SIG-M5 (cell line): Measurements from ENCODE around the gene VPS4A.
"Not testable (repeated sequence)": the region's sequence is repeated elsewhere in the genome, so short reads cannot be mapped to it uniquely, and the experiment has no call there.

Source experiments
- DNase-seq: peaks from one replicate; lab custom pipeline; 2025; lab: John Stamatoyannopoulos, UW

Gene VPS4A

DNA sequence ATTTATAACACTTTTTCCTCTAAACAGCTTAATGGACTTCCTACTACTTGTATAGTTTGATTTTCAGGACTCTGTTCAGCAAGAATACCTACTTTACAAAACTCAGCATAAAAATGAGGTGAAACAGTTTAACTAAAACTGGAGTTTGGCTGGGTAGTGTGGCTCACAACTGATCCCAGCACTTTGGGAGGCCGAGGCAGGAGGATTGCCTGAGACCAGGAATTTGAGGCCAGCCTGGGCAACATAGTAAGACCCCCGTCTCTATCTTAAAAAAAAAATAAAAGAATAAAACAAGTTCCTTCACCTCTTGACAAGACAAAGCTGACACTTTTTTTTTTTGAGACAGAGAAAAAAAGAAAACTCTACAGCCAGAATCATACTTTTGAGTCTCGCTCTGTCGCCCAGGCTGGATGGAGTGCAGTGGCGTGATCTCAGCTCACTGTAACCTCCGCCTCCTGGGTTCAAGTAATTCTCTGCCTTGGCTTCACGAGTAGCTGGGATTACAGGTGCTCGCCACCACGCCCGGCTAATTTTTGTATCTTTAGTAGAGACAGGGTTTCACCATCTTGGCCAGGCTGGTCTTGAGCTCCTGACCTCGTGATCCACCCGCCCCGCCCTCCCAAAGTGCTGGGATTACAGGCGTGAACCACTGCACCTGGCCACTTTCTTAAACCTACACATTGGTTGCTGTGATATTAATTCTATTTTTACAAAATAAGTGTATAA, 16.6 kb downstream of the VPS4A start:
- DNase-seq = no peak

DNA sequence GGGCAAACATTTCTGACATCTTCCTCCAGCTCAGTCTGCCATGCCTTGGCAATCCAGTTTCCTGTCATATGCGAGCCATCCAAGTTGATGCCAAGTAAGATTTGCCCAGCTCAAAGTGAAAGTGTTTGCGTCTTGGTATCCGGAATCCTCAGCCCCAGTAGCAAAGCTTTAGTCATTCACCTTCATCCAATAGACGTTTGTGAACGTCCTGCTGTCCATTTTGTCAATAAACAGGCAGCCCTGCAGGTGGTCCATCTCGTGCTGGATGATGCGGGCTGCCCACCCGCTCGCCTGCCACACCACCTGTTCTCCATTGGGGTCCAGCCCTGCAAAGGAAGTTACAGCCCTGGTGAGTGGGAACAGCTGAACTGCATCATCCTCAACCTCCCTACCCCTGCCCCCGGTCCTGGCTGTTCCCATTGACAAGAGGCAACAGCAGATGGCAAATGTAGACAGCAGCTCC, 17.7 kb downstream of the VPS4A start:
- no peak for DNase-seq

DNA sequence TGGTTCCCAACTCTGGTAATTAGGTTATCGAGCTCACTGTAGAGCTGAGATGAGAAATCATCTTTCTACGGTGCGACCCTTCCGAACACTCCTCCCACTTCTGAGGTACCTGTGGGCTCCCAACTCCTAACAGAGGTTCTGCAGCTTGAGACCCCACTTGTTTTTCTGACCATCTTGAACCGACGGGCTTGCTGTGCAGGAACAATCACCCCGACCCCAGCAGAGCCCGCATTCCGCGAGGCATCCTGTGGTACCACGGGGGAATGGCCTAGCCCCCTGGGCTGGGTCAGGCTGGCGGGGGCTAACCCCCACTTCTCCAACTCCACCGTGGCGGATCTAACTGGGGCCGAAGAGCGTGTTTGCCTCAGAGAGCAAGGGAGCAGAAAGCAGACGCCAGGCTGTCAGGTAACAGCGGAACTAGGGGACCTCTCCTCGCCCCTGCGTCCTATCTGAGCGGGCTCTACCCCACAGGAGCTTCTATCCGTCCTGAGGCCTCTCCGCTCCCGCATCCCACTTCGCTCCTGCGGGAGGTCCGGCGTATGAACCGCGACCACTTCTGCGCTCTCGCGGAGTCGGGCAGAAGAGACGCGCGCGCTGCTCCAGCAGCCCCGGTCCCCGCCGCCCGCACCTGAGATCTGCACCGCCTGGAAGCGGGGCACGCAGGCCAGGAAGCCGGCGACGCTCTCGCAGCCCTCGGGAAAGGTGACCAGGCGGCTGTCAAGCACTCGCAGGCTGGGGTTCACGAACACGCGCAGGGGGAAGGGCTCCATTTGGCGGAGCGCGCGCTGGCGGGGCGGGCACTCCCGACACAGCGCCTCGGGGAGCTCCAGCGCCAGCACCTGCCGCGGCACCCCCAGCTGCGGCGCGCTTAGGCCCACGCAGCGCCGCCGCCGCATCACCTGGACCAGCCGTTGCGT, 18.5 kb downstream of the VPS4A start:
- DNase-seq = no peak

DNA sequence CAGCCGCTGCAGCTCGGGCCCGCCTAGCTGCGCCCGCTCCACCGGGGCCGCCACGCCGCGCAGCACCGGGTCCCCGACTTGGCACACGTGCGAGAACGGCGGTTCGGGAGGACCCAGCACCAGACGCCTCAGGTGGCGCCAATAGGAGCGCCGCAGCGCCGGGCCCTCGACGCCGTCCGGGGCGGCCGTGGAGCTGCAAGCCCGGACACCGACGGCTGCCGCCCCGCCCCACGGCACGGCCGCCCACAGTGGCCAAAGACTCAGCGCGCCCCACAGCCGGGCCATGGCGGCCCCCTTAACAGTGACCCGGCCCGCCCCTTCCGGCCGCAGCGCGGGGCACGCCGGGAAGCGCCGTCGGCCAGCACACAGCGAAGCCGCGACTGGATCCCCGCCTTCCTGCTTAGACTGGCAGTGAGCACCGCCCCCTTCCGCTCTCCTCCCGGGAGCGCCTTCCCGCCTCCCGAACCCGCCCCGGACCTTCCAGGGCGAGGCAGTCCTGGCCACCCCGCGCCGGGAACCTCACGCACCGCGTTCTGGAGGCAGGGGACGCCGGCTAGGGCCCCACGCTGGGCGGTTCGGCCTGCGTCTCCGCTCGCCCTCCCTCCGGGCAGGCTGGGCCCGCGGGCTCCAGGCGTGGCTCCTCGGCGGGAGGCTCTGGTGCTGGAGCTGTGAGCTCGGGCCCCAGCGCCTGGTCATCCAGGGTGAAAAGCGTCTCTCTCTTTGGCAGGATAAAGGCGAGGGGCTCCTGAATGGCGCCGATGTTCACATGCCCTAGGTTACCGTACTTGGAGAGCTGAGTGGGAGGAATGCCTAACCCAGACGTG, 19.3 kb downstream of the VPS4A start, which contains the start of gene PDF:
Gene PDF (minus strand): TSS at position 303 of the 824 bp plus-strand sequence. CDS start 18 bp downstream, at position 285.
- no peak for DNase-seq

DNA sequence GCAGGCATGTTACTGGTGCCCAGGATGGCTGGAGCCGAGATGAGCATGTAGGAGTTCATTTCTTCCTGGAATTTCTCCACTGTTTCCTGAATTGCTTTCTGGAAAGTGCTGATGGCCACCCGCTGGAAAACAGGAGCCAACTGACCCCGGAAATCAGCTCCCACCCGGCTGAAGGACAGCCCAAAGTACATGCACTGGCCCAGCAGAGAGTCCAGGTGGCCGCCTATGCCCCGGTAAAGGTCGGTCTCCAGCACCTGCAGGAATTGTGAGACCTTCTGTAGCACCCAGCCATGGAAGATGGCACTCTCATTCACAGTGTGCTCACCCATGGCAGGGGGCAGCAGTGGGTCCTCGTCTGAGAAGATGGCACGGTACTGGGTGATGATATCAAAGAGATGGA, 23.5 kb downstream of the VPS4A start:
- DNase-seq = no peak

DNA sequence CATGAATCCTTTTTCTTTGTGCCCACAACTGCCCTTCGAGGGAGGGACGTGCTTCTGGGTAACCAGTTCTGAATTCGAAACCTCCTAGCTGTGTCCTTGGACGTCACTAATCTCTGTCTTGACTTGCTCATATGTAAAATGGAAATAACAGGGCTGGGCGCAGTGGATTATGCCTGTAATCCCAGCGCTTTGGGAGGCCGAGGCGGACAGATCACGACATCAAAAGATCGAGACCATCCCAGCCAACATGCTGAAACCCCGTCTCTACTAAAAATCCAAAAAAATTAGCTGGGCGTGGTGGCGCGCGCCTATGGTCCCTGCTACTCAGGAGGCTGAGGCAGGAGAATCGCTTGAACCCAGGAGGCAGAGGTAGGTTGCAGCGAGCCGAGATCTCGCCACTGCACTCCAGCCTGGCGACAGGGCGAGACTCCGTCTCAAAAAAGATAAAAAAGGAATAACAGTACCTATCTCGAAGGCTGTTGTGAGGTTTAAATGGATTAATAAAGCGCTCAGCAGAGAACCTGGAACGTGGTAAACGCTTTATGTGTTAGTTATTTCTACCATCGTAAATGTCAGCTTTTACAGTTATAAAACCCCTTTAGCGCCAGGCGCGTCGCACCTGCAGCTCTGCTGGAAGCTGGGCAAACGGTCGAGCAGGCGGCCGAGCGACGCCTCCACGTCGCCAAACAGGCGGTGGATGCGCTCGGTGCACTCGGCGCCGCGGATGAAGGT, 27.6 kb downstream of the VPS4A start:
- no peak for DNase-seq

DNA sequence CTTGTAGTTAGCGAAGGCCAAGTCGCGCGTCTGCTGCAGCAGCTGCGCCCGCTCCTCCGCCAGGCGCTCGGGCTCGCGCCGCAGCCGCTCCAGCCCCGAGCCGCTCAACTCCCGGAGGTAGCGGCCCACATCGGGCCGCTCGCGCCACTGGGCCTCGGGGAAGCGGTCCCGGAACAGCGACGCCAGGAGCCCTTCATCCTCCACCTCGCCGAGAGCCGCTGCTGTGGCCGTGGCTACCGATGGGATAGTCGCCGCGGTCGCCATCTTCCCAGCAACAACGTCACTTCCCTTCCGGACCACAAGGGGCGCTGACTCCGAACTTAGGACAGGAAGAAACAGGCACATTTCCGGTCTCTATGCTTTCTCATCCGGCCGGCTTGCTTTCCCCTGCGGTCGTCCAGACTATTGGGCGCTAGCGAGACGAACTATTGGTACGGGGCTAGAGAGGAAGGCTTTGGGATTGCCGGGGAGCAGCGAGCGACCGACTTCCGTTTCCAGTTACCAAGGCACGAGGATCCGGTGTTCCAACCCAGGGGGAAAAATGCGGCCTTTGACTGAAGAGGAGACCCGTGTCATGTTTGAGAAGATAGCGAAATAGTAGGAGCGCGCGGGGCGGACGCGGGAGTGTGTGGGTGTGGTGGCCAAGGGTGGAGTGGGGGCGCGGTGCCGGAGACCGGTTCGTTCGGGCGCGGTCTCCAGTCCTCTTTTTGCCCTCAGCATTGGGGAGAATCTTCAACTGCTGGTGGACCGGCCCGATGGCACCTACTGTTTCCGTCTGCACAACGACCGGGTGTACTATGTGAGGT, 28.3 kb downstream of the VPS4A start, which contains the start of the genes COG8 and NIP7:
Gene COG8 (minus strand): TSS at position 276 of the 806 bp plus-strand sequence. CDS start 12 bp downstream, at position 264.
Gene NIP7 (plus strand): TSS at position 484 of the 806 bp plus-strand sequence. CDS start 58 bp downstream, at position 542.
- DNase-seq = peak; percentile 86

DNA sequence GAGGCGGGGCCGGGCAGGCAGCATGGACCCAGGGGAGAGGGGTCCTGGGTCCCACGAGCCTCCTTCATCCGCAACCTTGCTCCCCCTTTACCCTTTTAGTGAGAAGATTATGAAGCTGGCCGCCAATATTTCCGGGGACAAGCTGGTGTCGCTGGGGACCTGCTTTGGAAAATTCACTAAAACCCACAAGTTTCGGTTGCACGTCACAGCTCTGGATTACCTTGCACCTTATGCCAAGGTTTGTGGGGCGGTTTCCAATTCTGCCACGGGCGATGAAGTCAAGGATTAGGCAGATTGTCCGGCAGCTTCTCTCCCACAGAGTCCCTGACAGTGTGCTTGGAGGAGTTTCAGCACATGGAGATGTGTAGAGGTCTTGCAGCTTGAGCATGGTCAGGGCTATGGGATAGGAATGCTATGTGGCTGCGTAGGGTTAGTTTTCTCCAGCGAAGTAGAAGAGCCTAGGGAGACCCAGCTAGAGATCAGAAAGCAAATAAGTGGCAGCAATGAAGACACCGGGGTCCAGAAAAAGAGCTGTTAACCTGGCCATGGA, 29.0 kb downstream of the VPS4A start:
- DNase-seq = no peak

DNA sequence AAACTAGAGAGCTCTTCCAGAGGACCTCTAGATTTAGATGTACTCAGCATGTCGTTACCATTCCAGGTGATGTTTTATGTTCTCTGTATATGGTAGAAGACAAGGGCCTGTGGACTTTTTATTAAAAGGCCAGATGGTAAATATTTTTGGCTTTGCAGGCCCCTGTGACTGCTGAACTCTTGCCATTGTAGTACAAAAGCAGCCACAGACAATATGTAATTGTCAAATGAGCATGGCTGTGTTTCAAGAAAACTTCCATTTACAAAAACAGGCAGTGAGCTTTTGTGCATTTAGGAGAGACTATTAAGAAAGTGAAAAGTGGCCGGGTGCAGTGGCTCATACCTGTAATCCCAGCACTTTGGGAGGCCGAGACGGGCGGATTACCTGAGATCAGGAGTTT, 33.0 kb downstream of the VPS4A start:
- no peak for DNase-seq

DNA sequence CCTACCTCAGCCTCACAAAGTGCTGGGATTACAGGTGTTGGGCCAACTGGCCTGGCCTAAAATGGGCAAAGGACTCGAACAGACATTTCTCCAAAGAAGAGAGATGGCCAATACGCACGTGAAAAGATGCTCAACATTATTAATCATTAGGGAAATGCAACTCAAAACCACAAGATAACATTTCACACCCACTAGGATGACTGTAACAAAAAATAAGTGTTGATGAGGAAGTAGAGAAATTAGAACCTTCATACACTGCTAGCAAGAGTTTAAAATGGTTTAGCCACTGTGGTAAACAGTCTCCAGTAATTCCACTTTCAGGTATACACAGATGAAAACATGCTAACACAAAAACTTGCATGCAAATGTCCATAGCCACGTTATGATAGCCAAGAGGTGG, 34.8 kb downstream of the VPS4A start:
- no peak for DNase-seq

DNA sequence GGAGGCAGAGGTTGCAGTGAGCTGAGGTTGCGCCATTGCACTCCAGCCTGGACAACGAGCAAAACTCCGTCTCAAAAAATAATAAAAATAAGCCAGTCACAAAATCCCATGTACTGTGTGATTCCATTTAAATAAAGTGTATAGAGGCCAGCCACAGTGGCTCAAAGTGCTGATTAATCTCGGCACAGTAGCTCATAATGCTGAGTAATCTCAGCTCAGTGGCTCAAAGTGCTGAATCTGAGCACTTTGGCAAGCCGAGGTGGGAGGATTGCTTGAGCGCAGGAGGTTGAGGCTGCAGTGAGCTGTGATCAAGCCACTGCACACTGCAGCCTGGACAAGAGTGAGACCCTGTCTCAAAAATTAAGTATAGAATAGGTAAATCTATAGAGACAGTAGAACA, 35.5 kb downstream of the VPS4A start:
- no peak for DNase-seq

DNA sequence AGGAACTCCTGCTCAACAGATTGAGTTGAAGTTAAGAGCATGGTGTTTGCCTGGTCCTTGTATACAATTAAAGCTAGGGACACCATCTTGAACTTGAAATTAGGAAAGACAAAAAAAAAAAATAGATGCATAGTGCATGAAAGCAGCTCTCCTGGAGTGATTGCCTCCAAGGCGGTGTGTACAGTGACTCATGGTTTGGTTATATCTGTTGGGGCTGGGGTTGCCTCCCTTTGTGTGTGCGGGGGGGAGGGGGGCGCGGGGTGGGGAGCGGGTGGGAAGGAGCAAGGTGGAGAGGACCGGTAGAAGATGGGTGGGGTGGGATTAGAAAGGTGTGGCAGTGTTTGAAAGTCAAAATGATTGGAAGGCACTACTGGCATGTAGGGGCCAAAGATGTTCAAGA, 37.1 kb downstream of the VPS4A start:
- no peak for DNase-seq

DNA sequence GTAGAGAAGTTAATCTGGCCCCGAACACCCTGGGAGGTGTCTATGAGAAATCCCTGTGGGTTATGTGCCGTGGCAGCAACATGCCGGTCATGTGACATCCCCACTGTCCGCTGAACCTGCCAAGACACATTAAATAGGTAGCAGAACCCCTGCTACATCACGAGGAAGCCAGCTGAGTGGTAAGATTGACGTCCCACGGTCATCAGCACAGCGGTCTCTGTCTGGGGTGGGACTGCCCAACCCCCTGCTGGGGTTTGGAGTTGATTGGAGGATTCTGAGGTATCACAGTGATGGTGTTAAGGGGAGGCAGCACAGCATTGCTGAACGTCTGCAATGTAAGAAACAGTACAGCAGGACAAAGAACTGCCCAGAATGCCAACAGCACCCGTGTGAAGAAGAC, 38.4 kb downstream of the VPS4A start:
- no peak for DNase-seq

DNA sequence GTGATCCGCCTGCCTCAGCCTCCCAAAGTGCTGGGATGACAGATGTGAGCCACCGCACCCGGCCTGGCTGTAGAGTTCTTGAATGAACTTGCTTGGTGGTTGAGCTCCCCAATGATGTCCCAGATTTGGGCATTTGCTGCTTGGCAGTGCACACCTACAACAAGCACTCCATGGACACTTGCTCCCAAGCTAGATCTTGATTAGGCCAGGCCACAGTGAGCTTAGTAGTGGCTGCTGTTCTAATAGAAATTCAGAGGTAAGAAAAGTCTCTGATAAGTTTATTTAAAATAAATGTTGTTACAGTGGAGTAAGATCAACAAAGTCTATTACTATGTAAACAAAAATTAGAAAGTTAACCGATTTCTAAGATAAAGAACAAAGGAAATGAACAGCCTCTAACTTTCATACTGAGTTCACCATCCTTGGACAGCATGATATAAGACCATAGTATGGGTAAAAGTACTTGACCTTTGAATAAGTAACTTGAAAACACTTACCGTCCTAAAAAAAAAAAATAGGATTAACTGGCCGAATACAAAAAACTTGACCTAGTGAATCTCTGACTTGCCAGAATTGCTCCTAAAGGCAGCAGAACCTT, 39.5 kb downstream of the VPS4A start:
- no peak for DNase-seq

DNA sequence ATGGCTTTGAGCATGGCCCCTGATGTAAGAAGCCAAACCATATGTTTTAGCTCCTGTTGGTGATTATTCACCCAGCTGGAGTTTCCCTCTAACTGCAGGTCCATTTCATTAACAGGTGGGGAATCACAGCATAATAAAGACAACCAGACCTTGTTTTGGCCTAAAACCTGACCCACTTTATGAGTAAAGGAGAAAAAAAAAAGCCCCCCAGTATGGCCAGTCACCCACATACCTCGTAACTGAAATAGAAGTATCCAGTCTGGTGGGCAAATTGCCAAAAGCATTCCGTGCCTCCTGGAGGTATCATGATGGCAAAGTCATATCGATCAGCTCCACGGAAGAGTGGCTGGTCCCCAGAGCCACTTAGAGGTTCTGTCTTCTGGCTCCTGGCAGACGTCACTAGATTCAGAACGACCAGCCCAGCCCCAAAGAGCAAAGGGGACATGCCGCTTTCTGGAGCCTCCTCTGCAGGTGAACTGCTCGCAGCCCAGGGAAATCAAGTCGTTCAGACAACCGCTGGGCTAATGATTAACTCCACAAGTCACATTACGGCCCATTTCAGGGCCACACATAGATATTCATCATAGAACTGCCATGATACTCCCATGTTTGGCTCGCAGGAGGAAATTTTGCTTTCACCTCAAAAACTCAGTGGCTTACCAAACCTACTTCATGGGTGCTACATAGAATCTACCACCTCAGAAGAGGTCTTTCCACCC, 40.3 kb downstream of the VPS4A start, which contains the start of gene TMED6:
Gene TMED6 (minus strand): TSS at position 478 of the 719 bp plus-strand sequence. CDS start 33 bp downstream, at position 445.
- no peak for DNase-seq

DNA sequence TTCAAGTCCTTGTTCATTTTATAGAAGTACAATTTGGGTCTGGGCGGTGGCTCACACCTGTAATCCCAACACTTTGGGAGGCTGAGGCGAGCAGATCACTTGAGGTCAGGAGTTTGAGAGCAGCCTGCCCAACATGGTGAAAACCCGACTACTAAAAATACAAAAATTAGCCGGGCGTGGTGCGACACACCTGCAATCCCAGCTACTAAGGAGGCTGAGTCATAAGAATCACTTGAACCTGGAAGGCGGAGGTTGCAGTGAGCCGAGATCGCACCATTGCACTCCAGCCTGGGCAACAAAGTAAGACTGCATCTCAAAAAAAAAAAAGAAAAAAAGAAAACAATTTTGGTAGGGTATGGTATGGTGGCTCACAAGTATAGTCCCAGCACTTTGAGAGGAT, 48.9 kb downstream of the VPS4A start:
- DNase-seq = not testable (repeated sequence)

DNA sequence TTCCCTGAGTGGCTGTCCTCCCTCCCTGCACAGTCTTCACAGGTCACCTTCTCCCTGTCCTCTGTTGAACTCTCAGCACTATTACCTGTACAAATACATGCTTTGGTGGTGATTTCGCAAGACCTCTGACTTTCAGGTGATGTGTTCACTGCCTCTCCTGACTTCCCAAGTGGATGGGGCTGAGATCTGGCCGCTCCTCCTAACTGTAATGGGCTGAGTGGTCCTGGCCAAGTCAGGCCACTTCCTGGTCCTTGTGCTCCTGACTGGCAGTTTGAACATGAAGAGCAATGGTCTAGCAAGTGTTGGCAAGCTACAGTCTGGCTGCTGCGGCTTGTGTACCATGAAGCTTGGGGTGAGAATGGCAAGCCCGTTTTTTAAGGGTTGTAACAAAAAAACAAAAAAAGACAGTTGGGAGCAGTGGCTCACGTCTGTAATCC, 52.1 kb downstream of the VPS4A start:
- DNase-seq = no peak

DNA sequence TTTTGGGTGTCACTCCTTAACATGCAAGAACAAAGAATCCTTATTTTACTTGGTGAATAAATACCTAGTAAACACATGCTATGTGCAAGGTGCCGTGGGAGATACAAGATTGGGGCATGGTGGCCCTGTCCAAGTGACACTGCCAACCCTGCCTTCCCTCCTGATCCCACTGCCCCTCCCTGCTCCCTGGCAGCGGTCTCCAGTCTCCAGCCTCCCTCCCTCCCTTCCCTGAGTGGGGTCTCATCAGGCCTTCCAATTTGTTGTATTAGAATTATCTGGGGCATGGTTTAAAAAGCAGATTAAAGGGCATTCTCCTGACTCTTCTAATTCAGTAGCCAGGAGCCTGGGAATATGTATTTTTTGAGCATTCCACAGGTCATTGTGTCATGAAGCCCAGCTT, 52.9 kb downstream of the VPS4A start:
- DNase-seq = no peak

DNA sequence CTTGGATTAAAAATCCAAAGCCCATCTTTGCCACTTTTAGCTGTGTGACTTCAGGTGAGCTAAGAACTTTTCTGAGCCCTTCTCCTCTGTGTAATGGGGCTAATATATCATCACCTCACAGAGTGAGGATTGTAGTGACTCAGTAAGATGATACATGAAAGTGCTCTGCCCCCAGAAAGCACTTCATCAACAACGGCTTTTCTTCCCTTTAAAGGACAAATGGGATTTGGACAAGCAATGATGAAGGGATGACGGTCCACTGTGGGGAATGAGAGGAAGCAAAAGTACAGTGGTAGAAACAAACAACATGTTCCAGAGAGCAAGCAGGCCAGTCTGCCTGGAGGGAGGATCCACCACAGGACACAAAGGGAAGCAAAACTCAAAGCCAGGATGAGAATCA, 54.8 kb downstream of the VPS4A start:
- no peak for DNase-seq
